GM12873 (cell line): ENCODE measurements around the gene DDX59.

Experiments
- TF ChIP-seq, protein P1 (sequence below): IDR thresholded peaks from 2 replicates; pipeline ENCODE4 v1.5.1; 2012; ENCODE audit warnings: low read depth, mild to moderate bottlenecking, moderate library complexity, low read length, control low read depth; ENCODE audit not compliant: insufficient read depth; ENCODE audit errors: missing control alignments

DDX59 gene

DNA sequence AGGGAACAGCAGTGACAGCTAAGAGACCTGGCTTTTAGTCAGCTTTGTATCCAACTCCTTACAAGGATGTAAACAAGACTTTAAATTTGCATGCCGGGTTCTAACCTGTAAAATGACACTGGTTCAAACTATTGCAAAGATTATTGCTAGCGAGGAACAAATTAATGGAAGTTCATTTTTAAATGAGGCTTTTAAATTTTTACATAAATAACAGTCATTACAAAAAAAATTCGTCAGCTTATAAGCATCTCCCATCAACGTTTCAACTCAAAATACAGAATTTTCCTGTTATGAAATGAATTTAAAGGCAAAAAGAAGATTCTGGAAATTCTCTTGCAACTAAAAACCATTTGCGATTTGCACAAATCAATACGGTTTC, 49.8 kb downstream of the DDX59 start:
- TF ChIP-seq, protein P1, sequence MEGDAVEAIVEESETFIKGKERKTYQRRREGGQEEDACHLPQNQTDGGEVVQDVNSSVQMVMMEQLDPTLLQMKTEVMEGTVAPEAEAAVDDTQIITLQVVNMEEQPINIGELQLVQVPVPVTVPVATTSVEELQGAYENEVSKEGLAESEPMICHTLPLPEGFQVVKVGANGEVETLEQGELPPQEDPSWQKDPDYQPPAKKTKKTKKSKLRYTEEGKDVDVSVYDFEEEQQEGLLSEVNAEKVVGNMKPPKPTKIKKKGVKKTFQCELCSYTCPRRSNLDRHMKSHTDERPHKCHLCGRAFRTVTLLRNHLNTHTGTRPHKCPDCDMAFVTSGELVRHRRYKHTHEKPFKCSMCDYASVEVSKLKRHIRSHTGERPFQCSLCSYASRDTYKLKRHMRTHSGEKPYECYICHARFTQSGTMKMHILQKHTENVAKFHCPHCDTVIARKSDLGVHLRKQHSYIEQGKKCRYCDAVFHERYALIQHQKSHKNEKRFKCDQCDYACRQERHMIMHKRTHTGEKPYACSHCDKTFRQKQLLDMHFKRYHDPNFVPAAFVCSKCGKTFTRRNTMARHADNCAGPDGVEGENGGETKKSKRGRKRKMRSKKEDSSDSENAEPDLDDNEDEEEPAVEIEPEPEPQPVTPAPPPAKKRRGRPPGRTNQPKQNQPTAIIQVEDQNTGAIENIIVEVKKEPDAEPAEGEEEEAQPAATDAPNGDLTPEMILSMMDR = no peak

DNA sequence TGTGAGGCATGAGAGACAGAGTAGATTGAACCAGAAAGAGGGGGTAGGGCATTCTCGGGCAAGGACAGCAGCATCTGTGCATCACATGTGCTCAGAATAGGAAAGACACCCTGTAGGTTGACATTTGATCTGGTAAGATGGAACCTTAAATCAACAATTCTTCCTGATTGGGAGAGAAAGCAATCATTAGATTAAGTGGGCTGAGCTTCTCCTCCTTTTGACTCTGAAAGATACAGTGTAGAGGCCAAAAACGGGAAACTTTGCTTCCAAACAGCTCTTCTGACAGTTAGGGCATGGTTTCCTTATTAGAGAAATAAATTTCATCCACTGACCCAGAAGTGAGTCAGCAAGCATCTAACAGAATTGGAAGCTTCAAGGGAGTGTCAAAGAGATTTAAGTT, 58.9 kb downstream of the DDX59 start:
- TF ChIP-seq, protein P1 = no peak

DNA sequence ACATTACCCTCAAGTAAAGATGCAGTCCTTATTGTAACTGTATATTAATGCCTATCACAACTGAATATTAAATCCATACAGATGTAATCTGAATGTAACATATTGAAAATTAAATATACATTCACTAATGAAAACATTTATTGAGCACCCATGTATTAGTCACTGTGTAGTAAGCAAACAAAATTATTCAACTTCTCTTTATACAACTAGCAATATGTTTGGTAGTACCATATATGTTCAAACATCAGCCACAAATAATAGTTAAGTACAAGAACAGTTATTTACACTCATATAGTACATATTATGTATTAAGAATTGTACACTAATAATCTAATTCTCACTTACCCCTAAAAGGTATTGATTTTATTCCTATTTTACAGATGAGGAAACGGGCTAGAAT, 67.1 kb downstream of the DDX59 start:
- TF ChIP-seq, protein P1 = no peak
